Peyer's patch (tissue), 4 donors: ENCODE data around the gene MYOF. TPM values are rescaled to one million over a fixed set of nuclear protein-coding genes. Genes with fewer than 3 reads are reported as not detected.
A peak's percentile ranks its signal among the peaks of the same experiment; 100 is the strongest.

Experiments
- DNase-seq, 3 donors: peaks; one replicate each; pipeline ENCODE4 v3.0.0-alpha.2; 2017 to 2019
- H3K27ac ChIP-seq, 4 donors: fragments of 200-600 bp; sonication (generic); one replicate each; pipeline ENCODE4 v1.5.1; 2016 to 2019
- H3K27me3 ChIP-seq, 2 donors: fragments of 200-600 bp; sonication (generic); one replicate each; pipeline ENCODE4 v1.5.1; 2019
- H3K36me3 ChIP-seq, 3 donors: fragments of 200-600 bp; sonication (generic); one replicate each; pipeline ENCODE4 v1.5.1; 2016 to 2019
- H3K4me1 ChIP-seq, 4 donors: fragments of 200-600 bp; sonication (generic); one replicate each; pipeline ENCODE4 v1.5.1; 2016 to 2019
- H3K4me3 ChIP-seq, 4 donors: fragments of 200-600 bp; sonication (generic); 1 replicate in 3 of 4; 2 replicates in 1 of 4; pipeline ENCODE4 v1.5.1; 2016 to 2019; ENCODE audit warnings: mild to moderate bottlenecking in 1 of 4
- H3K9me3 ChIP-seq, 4 donors: fragments of 200-600 bp; sonication (generic); one replicate each; pipeline ENCODE4 v1.5.1; 2016 to 2019; ENCODE audit warnings: mild to moderate bottlenecking in 1 of 4
- CTCF ChIP-seq, 6 experiments: fragments of 450-650 bp in 4 of 6; fragments of 200-600 bp in 2 of 6; sonication (generic) in 1 of 6; IDR thresholded peaks; one replicate each; pipeline ENCODE4 v1.5.1; 2017 to 2019; ENCODE audit warnings: antibody characterized with exemption in 6 of 6, mild to moderate bottlenecking in 3 of 6, moderate library complexity in 1 of 6
- POLR2A ChIP-seq, 2 donors: fragments of 450-650 bp; IDR thresholded peaks; one replicate each; pipeline ENCODE4 v1.5.1; 2017; ENCODE audit warnings: antibody characterized with exemption in 2 of 2, mild to moderate bottlenecking in 2 of 2, moderate library complexity in 2 of 2
- total RNA-seq, 4 donors: library from RNA; depleted of rRNA; stranded (reverse); fragments of >200 nt; gene quantifications; one replicate each; pipeline ENCODE4 v1.1.0, GENCODE V29; 2016

Gene MYOF
- total RNA-seq, 4 donors from 2014 or later = 15.1 to 52.8 (median 24.4) TPM

DNA sequence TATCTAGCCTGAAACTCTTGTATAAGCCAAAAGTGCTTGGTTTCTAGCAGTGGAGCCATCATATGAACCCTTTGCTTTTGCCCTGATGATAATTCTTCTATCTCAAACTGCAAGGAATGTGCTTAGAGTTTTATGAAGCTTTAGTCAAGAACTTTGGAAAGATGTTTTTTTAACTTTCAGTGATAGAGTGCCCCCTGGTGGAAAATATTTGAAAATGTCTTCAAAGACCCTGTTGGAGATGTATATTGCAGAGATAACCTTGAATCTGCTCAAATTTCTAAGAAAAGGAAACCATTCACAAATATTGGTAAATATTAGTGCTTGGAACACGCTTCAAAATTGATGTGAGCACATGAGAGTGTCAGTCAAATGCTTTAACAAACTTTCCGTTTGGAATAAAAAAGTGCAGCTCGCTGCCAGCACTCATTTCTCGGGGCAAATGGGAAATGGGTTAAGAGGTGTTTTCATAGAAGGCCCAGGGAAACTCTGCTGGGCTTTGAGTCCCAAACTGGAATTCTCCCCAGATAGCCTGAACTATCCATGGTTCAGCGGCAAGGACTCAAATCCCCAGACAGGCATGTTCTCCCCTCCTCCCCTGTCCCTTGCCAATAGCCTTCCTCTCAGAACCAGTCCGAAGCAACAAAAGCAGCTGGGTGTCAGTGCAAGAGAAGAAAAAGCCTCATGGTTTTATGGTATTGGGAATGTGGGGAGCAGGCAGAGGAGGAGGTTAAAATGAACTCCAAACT, 129.3 kb downstream of the MYOF start:
- TF ChIP-seq POLR2A (IDR thresholded peaks at IDR 0.05) = no peak
- peak; percentile 56 to 78 (median 72) for TF ChIP-seq CTCF (IDR thresholded peaks at IDR 0.05)
- no peaks in the 10 kb centered on the region for H3K4me1 ChIP-seq
- peaks cover 0 to 67% (median 0%) of the 10 kb centered on the region in 3 donors for H3K36me3 ChIP-seq
- no peak overlapping the region for H3K27ac ChIP-seq
- DNase-seq = no peak
- no peaks in the 10 kb centered on the region for H3K9me3 ChIP-seq
- no peaks in the 10 kb centered on the region for H3K27me3 ChIP-seq
- H3K4me3 ChIP-seq = no peak overlapping the region

GRCh38 chr10:93346694-93347093, 135.4 kb downstream of the MYOF start:
- no peak for DNase-seq
- TF ChIP-seq CTCF (IDR thresholded peaks at IDR 0.05) (no peak), POLR2A (IDR thresholded peaks at IDR 0.05) (no peak)
- H3K4me3 ChIP-seq = no peak overlapping the region
- H3K4me1 ChIP-seq = no peaks in the 10 kb centered on the region
- H3K36me3 ChIP-seq = peaks cover 0 to 59% (median 0%) of the 10 kb centered on the region in 3 donors
- H3K9me3 ChIP-seq = no peaks in the 10 kb centered on the region
- no peaks in the 10 kb centered on the region for H3K27me3 ChIP-seq
- no peak overlapping the region for H3K27ac ChIP-seq

DNA sequence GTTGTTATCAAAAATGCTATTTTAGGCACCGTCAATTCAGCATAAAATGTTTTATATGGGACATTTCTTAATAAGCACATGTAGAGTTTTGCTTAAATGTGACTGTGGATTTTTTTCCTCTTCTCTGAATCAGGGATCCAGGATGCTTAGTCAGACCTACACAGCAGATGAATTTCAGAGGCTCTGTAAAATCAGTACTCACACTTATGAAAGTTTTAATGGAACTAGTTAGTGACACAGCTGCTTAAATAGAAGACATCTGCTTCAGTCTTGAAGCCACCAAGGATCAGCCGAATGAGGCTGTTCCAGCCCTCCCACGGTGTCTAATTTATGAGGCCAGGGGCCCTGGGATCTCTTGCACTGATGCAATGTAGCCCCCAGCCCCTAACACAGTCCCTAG, 136.0 kb downstream of the MYOF start:
- H3K4me1 ChIP-seq = no peaks in the 10 kb centered on the region
- H3K9me3 ChIP-seq = no peaks in the 10 kb centered on the region
- H3K36me3 ChIP-seq = peaks cover 0 to 53% (median 0%) of the 10 kb centered on the region in 3 donors

DNA sequence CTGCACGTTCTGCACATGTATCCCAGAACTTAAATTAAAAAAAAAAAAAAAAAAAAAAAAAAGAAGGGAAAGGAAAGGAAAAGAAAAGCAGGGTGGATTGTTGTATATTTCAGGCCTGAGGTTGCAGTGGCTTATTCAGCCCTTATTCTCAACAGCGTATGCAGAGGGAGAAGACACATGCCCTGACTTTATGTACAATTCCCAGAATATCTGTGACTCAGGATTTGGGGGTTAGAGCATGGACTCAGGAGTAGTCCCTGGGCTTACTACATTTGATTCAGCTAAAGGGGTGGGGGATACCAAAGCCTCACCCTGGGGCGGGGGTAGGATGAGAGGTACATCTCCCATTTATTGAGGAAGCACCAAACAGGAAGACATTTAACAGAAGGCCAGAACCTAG, 137.4 kb downstream of the MYOF start:
- DNase-seq = no peak
- Histone ChIP-seq H3K27ac (no peak overlapping the region), H3K27me3 (no peaks in the 10 kb centered on the region), H3K4me3 (no peak overlapping the region), H3K9me3 (no peaks in the 10 kb centered on the region), H3K36me3 (peaks cover 0 to 50% (median 0%) of the 10 kb centered on the region in 3 donors), H3K4me1 (no peaks in the 10 kb centered on the region)
- TF ChIP-seq CTCF (IDR thresholded peaks at IDR 0.05) (no peak), POLR2A (IDR thresholded peaks at IDR 0.05) (no peak)

More for the DNA sequence above, 136.0 kb downstream of the MYOF start:
- no peak for DNase-seq
- no peaks in the 10 kb centered on the region for H3K27me3 ChIP-seq
- no peak overlapping the region for H3K27ac ChIP-seq
- no peak overlapping the region for H3K4me3 ChIP-seq
- TF ChIP-seq POLR2A (IDR thresholded peaks at IDR 0.05) (no peak), CTCF (IDR thresholded peaks at IDR 0.05) (no peak)

GRCh38 chr10:93342921-93343320, 139.2 kb downstream of the MYOF start:
- Histone ChIP-seq H3K4me1 (no peaks in the 10 kb centered on the region), H3K9me3 (no peaks in the 10 kb centered on the region), H3K27ac (no peak overlapping the region), H3K36me3 (peaks cover 0 to 48% (median 0%) of the 10 kb centered on the region in 3 donors), H3K27me3 (no peaks in the 10 kb centered on the region), H3K4me3 (no peak overlapping the region)
- DNase-seq = no peak
- TF ChIP-seq POLR2A (IDR thresholded peaks at IDR 0.05) (no peak), CTCF (IDR thresholded peaks at IDR 0.05) (no peak)
